ENCODE results near the gene CAMKV.
"Not testable (repeated sequence)": the region's sequence is repeated elsewhere in the genome, so short reads cannot be mapped to it uniquely, and the experiment has no call there.

CAMKV gene, protein sequence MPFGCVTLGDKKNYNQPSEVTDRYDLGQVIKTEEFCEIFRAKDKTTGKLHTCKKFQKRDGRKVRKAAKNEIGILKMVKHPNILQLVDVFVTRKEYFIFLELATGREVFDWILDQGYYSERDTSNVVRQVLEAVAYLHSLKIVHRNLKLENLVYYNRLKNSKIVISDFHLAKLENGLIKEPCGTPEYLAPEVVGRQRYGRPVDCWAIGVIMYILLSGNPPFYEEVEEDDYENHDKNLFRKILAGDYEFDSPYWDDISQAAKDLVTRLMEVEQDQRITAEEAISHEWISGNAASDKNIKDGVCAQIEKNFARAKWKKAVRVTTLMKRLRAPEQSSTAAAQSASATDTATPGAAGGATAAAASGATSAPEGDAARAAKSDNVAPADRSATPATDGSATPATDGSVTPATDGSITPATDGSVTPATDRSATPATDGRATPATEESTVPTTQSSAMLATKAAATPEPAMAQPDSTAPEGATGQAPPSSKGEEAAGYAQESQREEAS
- long read RNA-seq, partial matches to known transcripts, result 1 of 5 reads
- long read RNA-seq, other reads (novel, unspliced or antisense), result 1 of 5 reads

GRCh38 chr3:49869525-49870126 is at the start of gene CAMKV:
Gene CAMKV (minus strand): TSS chr3:49869906. CDS start chr3:49862388, 7,518 bp downstream.
- H3K27ac ChIP-seq (replicated peaks), result no peak within 1 kb of the TSS
- peak within 1 kb of the TSS; percentile 22 for H3K4me3 ChIP-seq (replicated peaks; ENCODE audit: insufficient read depth, low read length)
- peak in 1 of 2 experiments; percentile 46 for DNase-seq (ENCODE audit: low read depth in 1 of 2, low spot score in 1 of 2)
- peaks cover 17% of the 10 kb centered on the region for H3K27me3 ChIP-seq (ENCODE audit: insufficient read depth, poor library complexity, severe bottlenecking)
- TF ChIP-seq, protein P1, sequence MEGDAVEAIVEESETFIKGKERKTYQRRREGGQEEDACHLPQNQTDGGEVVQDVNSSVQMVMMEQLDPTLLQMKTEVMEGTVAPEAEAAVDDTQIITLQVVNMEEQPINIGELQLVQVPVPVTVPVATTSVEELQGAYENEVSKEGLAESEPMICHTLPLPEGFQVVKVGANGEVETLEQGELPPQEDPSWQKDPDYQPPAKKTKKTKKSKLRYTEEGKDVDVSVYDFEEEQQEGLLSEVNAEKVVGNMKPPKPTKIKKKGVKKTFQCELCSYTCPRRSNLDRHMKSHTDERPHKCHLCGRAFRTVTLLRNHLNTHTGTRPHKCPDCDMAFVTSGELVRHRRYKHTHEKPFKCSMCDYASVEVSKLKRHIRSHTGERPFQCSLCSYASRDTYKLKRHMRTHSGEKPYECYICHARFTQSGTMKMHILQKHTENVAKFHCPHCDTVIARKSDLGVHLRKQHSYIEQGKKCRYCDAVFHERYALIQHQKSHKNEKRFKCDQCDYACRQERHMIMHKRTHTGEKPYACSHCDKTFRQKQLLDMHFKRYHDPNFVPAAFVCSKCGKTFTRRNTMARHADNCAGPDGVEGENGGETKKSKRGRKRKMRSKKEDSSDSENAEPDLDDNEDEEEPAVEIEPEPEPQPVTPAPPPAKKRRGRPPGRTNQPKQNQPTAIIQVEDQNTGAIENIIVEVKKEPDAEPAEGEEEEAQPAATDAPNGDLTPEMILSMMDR (IDR thresholded peaks at IDR 0.05; ENCODE audit: insufficient read depth, low read length), result no peak
- peak; percentile 74 for TF ChIP-seq SPI1 (IDR thresholded peaks at IDR 0.05; ENCODE audit: borderline replicate concordance, low read depth)

GRCh38 chr3:49917806-49918590 is 48.3 kb upstream of the CAMKV start:
- peak in 1 of 2 experiments; percentile 56 for DNase-seq (ENCODE audit: low read depth in 1 of 2, low spot score in 1 of 2)

DNA sequence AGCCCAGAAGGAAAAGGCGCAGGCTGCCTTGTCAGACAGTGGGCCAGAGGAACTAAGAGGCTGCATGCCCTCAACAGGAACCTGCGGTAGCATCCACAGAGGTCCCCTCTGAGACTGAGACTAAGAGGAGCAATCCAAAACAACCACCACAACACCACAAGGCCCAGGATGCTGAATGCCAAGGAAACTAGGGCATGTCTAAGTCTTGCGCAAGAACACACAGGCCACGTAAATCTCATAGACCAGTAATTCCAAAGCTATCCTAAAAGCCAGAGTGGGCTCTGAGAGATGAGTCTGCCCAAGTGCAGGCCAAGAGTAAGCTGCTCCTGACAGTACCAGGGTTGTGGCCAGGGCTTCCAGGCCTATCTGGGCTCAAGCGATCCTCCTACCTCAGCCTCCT is 47.0 kb upstream of the CAMKV start:
- Histone ChIP-seq H3K4me3 (replicated peaks; ENCODE audit: insufficient read depth, low read length) (no peak overlapping the region), H3K27me3 (ENCODE audit: insufficient read depth, poor library complexity, severe bottlenecking) (no peaks in the 10 kb centered on the region), H3K27ac (replicated peaks) (no peak overlapping the region)
- DNase-seq (ENCODE audit: low read depth in 1 of 2, low spot score in 1 of 2), result no peak
- TF ChIP-seq REST (IDR thresholded peaks at IDR 0.05; ENCODE audit: insufficient replicate concordance, low read depth) (no peak), POLR2AphosphoS5 (IDR thresholded peaks at IDR 0.05; ENCODE audit: low read depth) (no peak), SPI1 (IDR thresholded peaks at IDR 0.05; ENCODE audit: borderline replicate concordance, low read depth) (no peak), GABPA (IDR thresholded peaks at IDR 0.05; ENCODE audit: low read depth) (no peak)
- TF ChIP-seq, protein P1 (IDR thresholded peaks at IDR 0.05; ENCODE audit: insufficient read depth, low read length), result no peak

More at GRCh38 chr3:49917806-49918590, 48.3 kb upstream of the CAMKV start:
- peak overlapping the region; percentile 35; the same call in 1 of the 2 replicates for H3K27ac ChIP-seq (replicated peaks)
- H3K4me3 ChIP-seq (replicated peaks; ENCODE audit: insufficient read depth, low read length); H3K27me3 ChIP-seq (ENCODE audit: insufficient read depth, poor library complexity, severe bottlenecking): not testable (repeated sequence)
- TF ChIP-seq SPI1 (IDR thresholded peaks at IDR 0.05; ENCODE audit: borderline replicate concordance, low read depth), result peak; percentile 28; the same call in 1 of the 2 replicates

DNA sequence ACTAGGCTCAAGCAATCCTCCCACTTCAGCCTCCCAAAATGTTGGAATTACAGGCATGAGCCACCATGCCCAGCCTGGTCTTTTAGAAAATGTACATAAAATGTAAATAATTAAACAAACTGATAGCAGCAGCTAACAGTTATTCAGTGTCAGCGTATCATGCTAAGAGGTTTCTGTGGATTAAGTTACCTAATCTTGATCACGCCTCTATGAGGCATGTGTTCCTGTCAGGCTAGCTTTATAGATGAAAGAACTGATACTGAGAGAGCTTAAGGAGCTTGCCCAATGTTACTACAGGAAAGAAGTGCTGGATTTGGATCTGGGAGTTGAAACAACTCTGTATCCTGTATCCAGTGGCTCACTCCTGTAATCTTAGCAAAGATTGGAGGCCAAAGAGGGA is 45.2 kb upstream of the CAMKV start:
- Histone ChIP-seq H3K4me3 (replicated peaks; ENCODE audit: insufficient read depth, low read length) (no peak overlapping the region), H3K27me3 (ENCODE audit: insufficient read depth, poor library complexity, severe bottlenecking) (no peaks in the 10 kb centered on the region), H3K27ac (replicated peaks) (no peak overlapping the region)
- DNase-seq (ENCODE audit: low read depth in 1 of 2, low spot score in 1 of 2), result no peak
- TF ChIP-seq GABPA (IDR thresholded peaks at IDR 0.05; ENCODE audit: low read depth) (no peak), POLR2AphosphoS5 (IDR thresholded peaks at IDR 0.05; ENCODE audit: low read depth) (no peak), SPI1 (IDR thresholded peaks at IDR 0.05; ENCODE audit: borderline replicate concordance, low read depth) (no peak), REST (IDR thresholded peaks at IDR 0.05; ENCODE audit: insufficient replicate concordance, low read depth) (no peak)
- TF ChIP-seq, protein P1 (IDR thresholded peaks at IDR 0.05; ENCODE audit: insufficient read depth, low read length), result no peak
